IMR-90 (cell line): ENCODE data around the gene C19orf25. TPM values are rescaled to one million over a fixed set of nuclear protein-coding genes. Genes with fewer than 3 reads are reported as not detected.

Source experiments
- ATAC-seq: fragments of 200-7000 bp; cut with Tn5 transposase; 2 replicates; pipeline ENCODE4 v1.9.1; 2020; ENCODE audit warnings: low read depth, mild to moderate bottlenecking, moderate library complexity
- BruUV-seq: library from RNA; stranded (reverse); fragments of 400-500 nt; replicated peaks from 2 replicates; lab custom pipeline; 2021; lab: Mats Ljungman, UMichigan
- CTCF ChIA-PET: fragments of 300-600 bp; formaldehyde crosslinking; extraction: SDS; loops from one replicate; lab custom pipeline; 2021; ENCODE audit warnings: antibody characterized with exemption; lab: Yijun Ruan, JAX
- POLR2A ChIA-PET: fragments of 300-600 bp; sonication (Branson Sonifier 250); formaldehyde crosslinking; loops from one replicate; lab custom pipeline; 2022; ENCODE audit warnings: antibody characterized with exemption; ENCODE audit not compliant: unreplicated experiment; lab: Charles Lee
- DNase-seq: peaks from one replicate; pipeline ENCODE4 v3.0.0; 2013
- H2AFZ ChIP-seq: replicated peaks from 2 replicates; pipeline ENCODE3; 2013; ENCODE audit warnings: low read length, mild to moderate bottlenecking; ENCODE audit not compliant: poor library complexity
- H2AK5ac ChIP-seq: 2 replicates; pipeline ENCODE4 v1.6.1; 2013; ENCODE audit warnings: low read depth, low read length, inconsistent platforms
- H2AK9ac ChIP-seq: replicated peaks from 2 replicates; pipeline ENCODE3; 2013; ENCODE audit warnings: mild to moderate bottlenecking, low read depth, low read length, moderate library complexity; ENCODE audit not compliant: poor library complexity
- H2BK120ac ChIP-seq: 2 replicates; pipeline ENCODE4 v1.6.1; 2013; ENCODE audit warnings: low read depth, low read length, inconsistent platforms
- H2BK15ac ChIP-seq: 3 replicates; pipeline ENCODE4 v1.6.1; 2013; ENCODE audit warnings: low read depth, low read length, inconsistent platforms
- H2BK20ac ChIP-seq: 2 replicates; pipeline ENCODE4 v1.6.1; 2013; ENCODE audit warnings: low read depth, mild to moderate bottlenecking, inconsistent platforms, low read length, moderate library complexity
- H2BK5ac ChIP-seq: 2 replicates; pipeline ENCODE4 v1.6.1; 2013; ENCODE audit warnings: mild to moderate bottlenecking, low read depth, low read length, inconsistent platforms; ENCODE audit not compliant: poor library complexity, severe bottlenecking
- H3K14ac ChIP-seq: replicated peaks from 2 replicates; pipeline ENCODE4 v1.6.1; 2013; ENCODE audit warnings: low read depth, low read length, inconsistent platforms
- H3K18ac ChIP-seq: 2 replicates; pipeline ENCODE4 v1.6.1; 2013; ENCODE audit warnings: low read depth, low read length, control low read depth
- H3K23ac ChIP-seq: 2 replicates; pipeline ENCODE4 v1.6.1; 2013; ENCODE audit warnings: low read depth, low read length, inconsistent platforms
- H3K27ac ChIP-seq: 2 replicates; pipeline ENCODE4 v1.5.1; 2013; ENCODE audit warnings: mild to moderate bottlenecking, control low read depth, low read length; ENCODE audit not compliant: insufficient read depth
- H3K27me3 ChIP-seq: 2 replicates; pipeline ENCODE4 v1.6.1; 2013; ENCODE audit warnings: low read length; ENCODE audit not compliant: control insufficient read depth, insufficient read depth
- H3K36me3 ChIP-seq: 2 replicates; pipeline ENCODE4 v1.6.1; 2013; ENCODE audit warnings: low read length, mixed read lengths; ENCODE audit not compliant: control insufficient read depth, insufficient read depth
- H3K4ac ChIP-seq: 2 replicates; pipeline ENCODE4 v1.6.1; 2013; ENCODE audit warnings: low read depth, low read length, inconsistent platforms
- H3K4me1 ChIP-seq: 2 replicates; pipeline ENCODE4 v1.6.1; 2013; ENCODE audit warnings: low read length, mixed read lengths; ENCODE audit not compliant: control insufficient read depth, insufficient read depth
- H3K4me2 ChIP-seq: 2 replicates; pipeline ENCODE4 v1.6.1; 2013; ENCODE audit warnings: low read depth, mild to moderate bottlenecking, control low read depth, low read length, moderate library complexity
- H3K4me3 ChIP-seq: 2 replicates; pipeline ENCODE4 v1.5.1; 2013; ENCODE audit warnings: low read depth, mild to moderate bottlenecking, control low read depth, low read length, moderate library complexity; ENCODE audit not compliant: insufficient read depth
- H3K56ac ChIP-seq: 2 replicates; pipeline ENCODE4 v1.6.1; 2013; ENCODE audit warnings: low read length, inconsistent platforms; ENCODE audit not compliant: insufficient read depth; ENCODE audit errors: extremely low read depth
- H3K79me1 ChIP-seq, 2 experiments: 2 replicates each; pipeline ENCODE4 v1.6.1; 2013; ENCODE audit warnings: low read length in 2 of 2, inconsistent platforms in 1 of 2, low read depth in 1 of 2
- H3K9ac ChIP-seq: 2 replicates; pipeline ENCODE4 v1.6.1; 2013; ENCODE audit warnings: low read depth, low read length, control low read depth
- H3K9me1 ChIP-seq: 2 replicates; pipeline ENCODE4 v1.6.1; 2013; ENCODE audit warnings: low read length, inconsistent platforms; ENCODE audit not compliant: insufficient read depth
- H3K9me3 ChIP-seq: 2 replicates; pipeline ENCODE4 v1.6.1; 2013; ENCODE audit warnings: low read length; ENCODE audit not compliant: control insufficient read depth, insufficient read depth
- H4K20me1 ChIP-seq: 2 replicates; pipeline ENCODE4 v1.6.1; 2013; ENCODE audit warnings: low read length, inconsistent platforms; ENCODE audit not compliant: insufficient read depth
- H4K5ac ChIP-seq: 2 replicates; pipeline ENCODE4 v1.6.1; 2013; ENCODE audit warnings: mild to moderate bottlenecking, low read depth, low read length, control low read depth
- H4K8ac ChIP-seq, 2 experiments: 2 replicates each; pipeline ENCODE4 v1.6.1; 2013; ENCODE audit warnings: low read depth in 2 of 2, low read length in 2 of 2, control low read depth in 1 of 2, inconsistent platforms in 1 of 2
- H4K91ac ChIP-seq: 2 replicates; pipeline ENCODE4 v1.6.1; 2013; ENCODE audit warnings: low read depth, low read length, inconsistent platforms; ENCODE audit not compliant: insufficient read depth
- BHLHE40 ChIP-seq: fragments of 150-350 bp; IDR thresholded peaks from 2 replicates; pipeline ENCODE4 v1.6.1; 2016; ENCODE audit warnings: mild to moderate bottlenecking, low read depth, low read length
- CEBPB ChIP-seq: IDR thresholded peaks from 2 replicates; pipeline ENCODE4 v1.6.1; 2012; ENCODE audit warnings: low read depth, low read length, improper control_type of control experiment
- CHD1 ChIP-seq: IDR thresholded peaks from 2 replicates; pipeline ENCODE4 v1.6.1; 2012; ENCODE audit warnings: low read depth, low read length, improper control_type of control experiment
- CTCF ChIP-seq: conservative IDR thresholded peaks from 2 replicates; pipeline ENCODE4 v1.5.1; 2012; ENCODE audit warnings: mild to moderate bottlenecking, low read depth, low read length, improper control_type of control experiment
- FOS ChIP-seq: fragments of 150-350 bp; IDR thresholded peaks from 2 replicates; pipeline ENCODE4 v1.6.1; 2016; ENCODE audit warnings: low read depth, low read length
- MAFK ChIP-seq: IDR thresholded peaks from 2 replicates; pipeline ENCODE4 v1.6.1; 2012; ENCODE audit warnings: low read depth, low read length, improper control_type of control experiment
- MAZ ChIP-seq: IDR thresholded peaks from 2 replicates; pipeline ENCODE4 v1.6.1; 2012; ENCODE audit warnings: low read depth, mild to moderate bottlenecking, low read length, improper control_type of control experiment, moderate library complexity, borderline replicate concordance
- MXI1 ChIP-seq: IDR thresholded peaks from 2 replicates; pipeline ENCODE4 v1.6.1; 2012; ENCODE audit warnings: low read depth, mild to moderate bottlenecking, low read length, moderate library complexity, borderline replicate concordance
- NFE2L2 ChIP-seq: fragments of 150-350 bp; IDR thresholded peaks from 2 replicates; pipeline ENCODE4 v1.6.1; 2016; ENCODE audit warnings: low read depth, mild to moderate bottlenecking, low read length
- POLR2A ChIP-seq: IDR thresholded peaks from 2 replicates; pipeline ENCODE4 v1.6.1; 2012; ENCODE audit warnings: mild to moderate bottlenecking, low read depth, low read length
- RAD21 ChIP-seq: IDR thresholded peaks from 2 replicates; pipeline ENCODE4 v1.6.1; 2012; ENCODE audit warnings: low read length, improper control_type of control experiment
- RCOR1 ChIP-seq: IDR thresholded peaks from 2 replicates; pipeline ENCODE4 v1.6.1; 2012; ENCODE audit warnings: mild to moderate bottlenecking, low read length, improper control_type of control experiment; ENCODE audit not compliant: insufficient replicate concordance
- RFX5 ChIP-seq: IDR thresholded peaks from 2 replicates; pipeline ENCODE4 v1.8.0; 2012; ENCODE audit warnings: low read depth, mild to moderate bottlenecking, low read length, moderate library complexity
- SMC3 ChIP-seq: fragments of 150-350 bp; IDR thresholded peaks from 2 replicates; pipeline ENCODE4 v1.6.1; 2016; ENCODE audit warnings: low read depth, mild to moderate bottlenecking, antibody characterized with exemption, low read length, moderate library complexity
- WGBS, 2 experiments: methylation state at CpG; one replicate each; pipeline versions ENCODE4 v1.1.5 to v1.1.7; 2013; ENCODE audit warnings: missing lambda C conversion rate in 2 of 2; ENCODE audit not compliant: insufficient read length in 1 of 2; ENCODE audit errors: extremely low coverage in 2 of 2; 5-methylcytosine and 5-hydroxymethylcytosine counted together
- dilution Hi-C: fragments of 300-500 bp; cut with HindIII; formaldehyde crosslinking; loops from one replicate; pipeline ENCODE4 v1.14.3; 2018; ENCODE audit warnings: low sequenced_read_pairs; ENCODE audit not compliant: unreplicated experiment
- in situ Hi-C: fragments of 300-500 bp; cut with MboI; formaldehyde crosslinking; loops from 3 replicates; pipeline ENCODE4 v1.14.3; 2019; ENCODE audit warnings: low sequenced_read_pairs, inconsistent platforms, mixed read lengths
- intact Hi-C: fragments of 100-400 bp; cut with micrococcal nuclease; formaldehyde crosslinking; loops from 2 replicates; pipeline ENCODE4 v1.10.0; 2022
- polyA plus RNA-seq, 3 experiments: library from polyadenylated mRNA; depleted of rRNA; stranded (reverse); fragments of >200 nt; gene quantifications; 2 replicates each; pipeline ENCODE4 v1.2.3, GENCODE V29; 2012; ENCODE audit warnings: low replicate concordance in 1 of 3
- total RNA-seq: library from RNA; depleted of rRNA; stranded (reverse); fragments of >200 nt; gene quantifications from 2 replicates; pipeline ENCODE4 v1.2.3, GENCODE V29; 2012
- TF ChIP-seq, protein P1 (sequence below): fragments of 150-350 bp; IDR thresholded peaks from 2 replicates; pipeline ENCODE4 v1.6.1; 2017; ENCODE audit warnings: mild to moderate bottlenecking, antibody characterized with exemption, low read length, low read depth
- TF ChIP-seq, protein P2 (sequence below): fragments of 150-350 bp; IDR thresholded peaks from 2 replicates; pipeline ENCODE4 v1.6.1; 2016; ENCODE audit warnings: low read depth, mild to moderate bottlenecking, low read length, moderate library complexity, borderline replicate concordance

The C19orf25 gene
- total and polyA plus RNA-seq, 2 of the 4 experiments (the other 2 are of a cell fraction), result 10.4 to 34.9 TPM

DNA sequence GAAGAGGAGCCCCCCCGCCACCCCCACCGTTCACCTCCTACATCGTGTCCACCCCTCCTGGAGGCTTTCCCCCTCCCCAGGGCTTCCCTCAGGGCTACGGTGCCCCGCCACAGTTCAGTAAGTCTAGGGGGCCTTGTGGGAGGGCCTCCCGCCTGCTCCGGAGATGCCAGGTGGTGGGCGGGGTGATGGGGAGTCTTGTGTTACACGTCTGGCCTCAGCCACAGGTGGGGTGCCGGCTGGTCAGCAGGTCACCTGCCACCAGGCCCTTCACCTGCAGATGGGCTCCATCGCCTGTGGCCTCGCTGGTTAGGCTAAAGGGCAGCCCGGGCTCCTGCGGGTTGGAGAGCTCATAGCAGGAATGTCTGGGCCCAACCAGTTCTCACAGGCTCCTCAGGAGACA, 48.8 kb downstream of the C19orf25 start:
- Histone ChIP-seq H2AFZ (no peak overlapping the region), H3K79me1 (peaks cover 21 to 66% of the 10 kb centered on the region in 2 experiments), H3K14ac (no peak overlapping the region), H3K18ac (no peak overlapping the region), H3K9me1 (no peaks in the 10 kb centered on the region), H2AK5ac (no peak overlapping the region), H2BK15ac (no peak overlapping the region), H3K36me3 (peaks cover 69% of the 10 kb centered on the region), H3K4me3 (no peak overlapping the region), H2AK9ac (no peak overlapping the region), H3K56ac (no peak overlapping the region), H3K4me1 (no peaks in the 10 kb centered on the region), H3K4ac (no peak overlapping the region), H4K8ac (no peak overlapping the region), H3K4me2 (no peak overlapping the region), H4K20me1 (peaks cover 26% of the 10 kb centered on the region), H2BK5ac (no peak overlapping the region), H3K27ac (no peak overlapping the region), H3K9ac (no peak overlapping the region), H3K9me3 (no peaks in the 10 kb centered on the region), H2BK20ac (no peak overlapping the region), H3K27me3 (no peaks in the 10 kb centered on the region), H4K5ac (no peak overlapping the region), H3K23ac (no peak overlapping the region), H4K91ac (no peak overlapping the region), H2BK120ac (no peak overlapping the region)
- 100% methylated on average over 3 of the region's 14 CpGs; no CpG with 5 or more reads in 1 of the 2 experiments for WGBS, 2 experiments
- ChIA-PET CTCF (no interaction called here), POLR2A (no interaction called here)
- no TSS peak for BruUV-seq
- intact Hi-C loops, result no loop called here
- ATAC-seq, result no peak
- no peak for TF ChIP-seq MAFK
- no peak for TF ChIP-seq FOS
- TF ChIP-seq, protein P1, sequence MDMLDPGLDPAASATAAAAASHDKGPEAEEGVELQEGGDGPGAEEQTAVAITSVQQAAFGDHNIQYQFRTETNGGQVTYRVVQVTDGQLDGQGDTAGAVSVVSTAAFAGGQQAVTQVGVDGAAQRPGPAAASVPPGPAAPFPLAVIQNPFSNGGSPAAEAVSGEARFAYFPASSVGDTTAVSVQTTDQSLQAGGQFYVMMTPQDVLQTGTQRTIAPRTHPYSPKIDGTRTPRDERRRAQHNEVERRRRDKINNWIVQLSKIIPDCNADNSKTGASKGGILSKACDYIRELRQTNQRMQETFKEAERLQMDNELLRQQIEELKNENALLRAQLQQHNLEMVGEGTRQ, result no peak
- TF ChIP-seq CTCF, result no peak
- no peak for TF ChIP-seq MXI1
- no peak for TF ChIP-seq RCOR1
- no peak for TF ChIP-seq NFE2L2
- no peak for TF ChIP-seq RFX5
- TF ChIP-seq CEBPB, result no peak
- no peak for TF ChIP-seq MAZ
- TF ChIP-seq, protein P2, sequence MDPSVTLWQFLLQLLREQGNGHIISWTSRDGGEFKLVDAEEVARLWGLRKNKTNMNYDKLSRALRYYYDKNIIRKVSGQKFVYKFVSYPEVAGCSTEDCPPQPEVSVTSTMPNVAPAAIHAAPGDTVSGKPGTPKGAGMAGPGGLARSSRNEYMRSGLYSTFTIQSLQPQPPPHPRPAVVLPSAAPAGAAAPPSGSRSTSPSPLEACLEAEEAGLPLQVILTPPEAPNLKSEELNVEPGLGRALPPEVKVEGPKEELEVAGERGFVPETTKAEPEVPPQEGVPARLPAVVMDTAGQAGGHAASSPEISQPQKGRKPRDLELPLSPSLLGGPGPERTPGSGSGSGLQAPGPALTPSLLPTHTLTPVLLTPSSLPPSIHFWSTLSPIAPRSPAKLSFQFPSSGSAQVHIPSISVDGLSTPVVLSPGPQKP, result no peak
- no peak for TF ChIP-seq BHLHE40
- TF ChIP-seq POLR2A, result no peak
- TF ChIP-seq SMC3, result no peak
- no peak for TF ChIP-seq CHD1
- no peak for TF ChIP-seq RAD21
- DNase-seq, result no peak
- dilution Hi-C loops, result no loop called here
- in situ Hi-C loops, result no loop called here
